Subcutaneous abdominal adipose tissue (tissue), 5 donors: ENCODE measurements around the gene PKD2L1.
A peak's percentile ranks its signal among the peaks of the same experiment; 100 is the strongest.
"Not testable (repeated sequence)": the region's sequence is repeated elsewhere in the genome, so short reads cannot be mapped to it uniquely, and the experiment has no call there.

ENCODE experiments used
- H3K27ac ChIP-seq: one replicate; pipeline ENCODE4 v1.7.0; 2013; ENCODE audit warnings: low read depth, mild to moderate bottlenecking, inconsistent platforms, low read length, moderate library complexity
- H3K27me3 ChIP-seq, 5 donors: one replicate each; pipeline ENCODE4 v1.7.0; 2013; ENCODE audit warnings: low read length in 5 of 5, inconsistent platforms in 1 of 5; ENCODE audit not compliant: control insufficient read depth in 5 of 5, insufficient read depth in 4 of 5
- H3K36me3 ChIP-seq, 5 donors: one replicate each; pipeline ENCODE4 v1.7.0; 2013; ENCODE audit warnings: low read length in 5 of 5; ENCODE audit not compliant: control insufficient read depth in 5 of 5, insufficient read depth in 5 of 5
- H3K4me1 ChIP-seq, 5 donors: one replicate each; pipeline ENCODE4 v1.7.0; 2013; ENCODE audit warnings: low read length in 5 of 5, mild to moderate bottlenecking in 3 of 5, moderate library complexity in 1 of 5; ENCODE audit not compliant: control insufficient read depth in 5 of 5, insufficient read depth in 5 of 5
- H3K4me3 ChIP-seq, 5 donors: one replicate each; pipeline ENCODE4 v1.7.0; 2013; ENCODE audit warnings: low read length in 5 of 5, low read depth in 1 of 5
- H3K9ac ChIP-seq, 5 donors: one replicate each; pipeline ENCODE4 v1.7.0; 2013; ENCODE audit warnings: low read length in 5 of 5, mild to moderate bottlenecking in 4 of 5, moderate library complexity in 3 of 5
- H3K9me3 ChIP-seq, 5 donors: one replicate each; pipeline ENCODE4 v1.7.0; 2013; ENCODE audit warnings: low read length in 5 of 5; ENCODE audit not compliant: control insufficient read depth in 5 of 5
- donor health status: healthy.
- donor health status: healthy.
- donor health status: healthy.
- donor health status: healthy.
- donor health status: healthy.

PKD2L1 gene

GRCh38 chr10:100318207-100318606, 11.8 kb downstream of the PKD2L1 start:
- Histone ChIP-seq H3K4me3 (no peak overlapping the region), H3K36me3 (no peaks in the 10 kb centered on the region), H3K27me3 (peaks cover 0 to 2% (median 0%) of the 10 kb centered on the region in 5 donors), H3K9me3 (no peaks in the 10 kb centered on the region), H3K4me1 (peaks cover 0 to 21% (median 9%) of the 10 kb centered on the region in 5 donors), H3K27ac (no peak overlapping the region), H3K9ac (no peak overlapping the region)

- peak overlapping the region in 1 of 5 donors; percentile 26 for H3K9ac ChIP-seq
- H3K36me3 ChIP-seq, result no peaks in the 10 kb centered on the region
- H3K27ac ChIP-seq, result peak overlapping the region; percentile 71
- H3K4me1 ChIP-seq, result peaks cover 0 to 21% (median 10%) of the 10 kb centered on the region in 5 donors
- H3K27me3 ChIP-seq, result peaks cover 0 to 2% (median 0%) of the 10 kb centered on the region in 5 donors
- no peak overlapping the region for H3K4me3 ChIP-seq
- H3K9me3 ChIP-seq, result no peaks in the 10 kb centered on the region
Observed at GRCh38 chr10:100315615-100316014, 14.4 kb downstream of the PKD2L1 start.

DNA sequence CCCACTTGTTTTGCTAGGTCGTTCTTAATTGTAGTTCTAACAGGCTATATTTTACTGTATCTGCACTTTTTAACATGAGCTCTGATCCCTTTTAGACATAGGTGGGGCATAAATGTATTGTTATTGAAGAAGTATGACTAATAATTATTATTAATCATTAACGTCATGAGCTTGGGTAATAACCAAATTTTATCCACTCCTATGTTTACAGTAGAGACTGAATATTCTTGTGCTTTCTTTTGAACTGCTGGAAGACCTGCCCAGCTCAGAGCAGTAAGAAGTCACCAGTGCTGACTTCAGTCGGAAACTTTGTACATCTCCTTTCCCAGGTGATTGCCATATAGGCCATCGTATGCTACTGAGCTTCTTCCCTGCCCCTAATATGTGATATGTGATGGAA, 18.7 kb downstream of the PKD2L1 start:
- Histone ChIP-seq H3K4me3 (no peak overlapping the region), H3K9me3 (no peaks in the 10 kb centered on the region), H3K27me3 (no peaks in the 10 kb centered on the region), H3K27ac (no peak overlapping the region), H3K4me1 (peaks cover 0 to 35% (median 10%) of the 10 kb centered on the region in 5 donors), H3K9ac (no peak overlapping the region), H3K36me3 (no peaks in the 10 kb centered on the region)

- Histone ChIP-seq H3K27me3 (no peaks in the 10 kb centered on the region), H3K36me3 (no peaks in the 10 kb centered on the region), H3K4me1 (peaks cover 0 to 17% (median 0%) of the 10 kb centered on the region in 5 donors), H3K4me3 (no peak overlapping the region), H3K9ac (no peak overlapping the region), H3K9me3 (no peaks in the 10 kb centered on the region), H3K27ac (no peak overlapping the region)
Observed at GRCh38 chr10:100307684-100308083, 22.3 kb downstream of the PKD2L1 start.

DNA sequence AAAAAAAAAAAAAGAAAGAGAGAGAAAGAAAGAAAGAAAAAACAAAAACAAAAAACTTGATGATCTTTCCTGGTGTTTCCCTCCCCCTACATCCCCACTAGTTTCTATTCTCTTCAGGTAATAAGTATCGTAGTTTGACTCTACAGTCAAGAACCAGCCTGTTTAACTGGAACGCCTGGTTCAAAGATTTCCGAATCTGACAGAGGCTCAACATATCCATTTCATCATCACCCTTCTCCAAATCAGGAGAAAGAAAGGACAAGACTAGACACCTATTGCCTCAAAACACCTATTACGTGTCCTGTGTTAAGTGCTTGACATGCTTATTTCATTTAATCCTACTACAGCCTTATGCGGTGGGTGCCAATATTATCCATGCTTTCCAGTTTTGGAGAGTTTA, 23.2 kb downstream of the PKD2L1 start:
- Histone ChIP-seq H3K9ac (no peak overlapping the region), H3K27me3 (no peaks in the 10 kb centered on the region)

GRCh38 chr10:100304414-100304813, 25.6 kb downstream of the PKD2L1 start:
- H3K4me3 ChIP-seq, result no peak overlapping the region
- no peak overlapping the region for H3K9ac ChIP-seq
- no peak overlapping the region for H3K27ac ChIP-seq
- H3K27me3 ChIP-seq, result no peaks in the 10 kb centered on the region
- H3K36me3 ChIP-seq, result no peaks in the 10 kb centered on the region
- no peaks in the 10 kb centered on the region for H3K9me3 ChIP-seq
- peaks cover 0 to 17% (median 0%) of the 10 kb centered on the region in 5 donors for H3K4me1 ChIP-seq

More for the DNA sequence above, 23.2 kb downstream of the PKD2L1 start:
- Histone ChIP-seq H3K27ac (no peak overlapping the region), H3K9me3 (no peaks in the 10 kb centered on the region), H3K4me1 (peaks cover 0 to 17% (median 0%) of the 10 kb centered on the region in 5 donors), H3K36me3 (no peaks in the 10 kb centered on the region), H3K4me3 (no peak overlapping the region)

DNA sequence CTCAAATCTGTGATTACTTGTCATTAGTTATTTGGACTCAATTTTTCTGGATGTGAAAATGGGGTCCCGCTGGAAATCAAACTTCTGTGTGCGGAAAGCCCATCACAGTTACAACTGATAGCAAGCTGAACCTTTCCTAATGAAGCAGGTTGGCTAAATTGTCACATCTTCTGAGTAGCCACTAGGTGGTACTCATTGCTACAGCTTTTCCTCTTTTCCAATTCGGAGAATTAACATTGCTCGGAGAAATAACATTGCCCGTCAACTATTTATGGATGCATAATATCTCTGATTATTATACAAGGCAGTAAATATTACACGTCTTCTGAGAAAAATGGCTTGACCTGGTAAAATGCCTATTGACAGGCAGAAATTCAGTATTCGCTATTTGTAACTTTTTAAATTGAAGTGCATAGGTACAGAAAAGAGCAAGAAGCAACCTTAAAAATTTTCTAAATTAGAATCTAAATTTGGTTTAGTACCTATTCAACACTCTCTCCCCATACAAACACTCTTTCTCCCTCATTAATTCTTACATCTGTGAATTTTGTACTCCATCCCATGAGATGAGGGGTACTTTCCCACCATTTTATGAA, 26.2 kb downstream of the PKD2L1 start:
- H3K4me3 ChIP-seq, result no peak overlapping the region
- H3K9ac ChIP-seq, result no peak overlapping the region
- H3K27ac ChIP-seq, result no peak overlapping the region
- no peaks in the 10 kb centered on the region for H3K36me3 ChIP-seq
- H3K4me1 ChIP-seq, result peaks cover 0 to 17% (median 0%) of the 10 kb centered on the region in 5 donors
- H3K27me3 ChIP-seq, result no peaks in the 10 kb centered on the region
- no peaks in the 10 kb centered on the region for H3K9me3 ChIP-seq

DNA sequence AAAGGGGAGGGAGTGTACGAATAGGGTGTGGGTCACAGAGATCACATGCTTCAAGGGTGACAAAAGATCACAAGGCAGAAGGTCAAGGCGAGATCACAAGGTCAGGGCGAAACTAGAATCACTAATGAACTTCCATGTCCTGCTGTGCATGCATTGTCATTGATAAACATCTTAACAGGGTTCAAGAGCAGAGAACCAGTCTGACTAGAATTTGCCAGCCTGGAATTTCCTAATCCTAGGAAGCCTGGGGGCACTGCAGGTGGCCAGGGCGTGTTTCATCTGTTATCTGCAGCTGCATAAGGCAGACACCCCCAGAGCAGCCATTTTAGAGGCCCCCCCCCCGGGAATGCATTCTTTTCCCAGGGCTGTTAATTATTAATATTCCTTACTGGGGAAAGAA, 28.9 kb downstream of the PKD2L1 start:
- H3K27me3 ChIP-seq, H3K27ac ChIP-seq, H3K9me3 ChIP-seq: not testable (repeated sequence)

GRCh38 chr10:100297242-100297641, 32.8 kb downstream of the PKD2L1 start:
- Histone ChIP-seq H3K9ac (no peak overlapping the region), H3K4me1 (peaks cover 0 to 7% (median 0%) of the 10 kb centered on the region in 5 donors), H3K27me3 (peaks cover 4 to 10% (median 6%) of the 10 kb centered on the region in 5 donors), H3K9me3 (no peaks in the 10 kb centered on the region), H3K36me3 (no peaks in the 10 kb centered on the region), H3K4me3 (no peak overlapping the region), H3K27ac (no peak overlapping the region)

More for the DNA sequence above, 28.9 kb downstream of the PKD2L1 start:
- not testable (repeated sequence) for H3K36me3 ChIP-seq, H3K4me1 ChIP-seq, H3K4me3 ChIP-seq, H3K9ac ChIP-seq

DNA sequence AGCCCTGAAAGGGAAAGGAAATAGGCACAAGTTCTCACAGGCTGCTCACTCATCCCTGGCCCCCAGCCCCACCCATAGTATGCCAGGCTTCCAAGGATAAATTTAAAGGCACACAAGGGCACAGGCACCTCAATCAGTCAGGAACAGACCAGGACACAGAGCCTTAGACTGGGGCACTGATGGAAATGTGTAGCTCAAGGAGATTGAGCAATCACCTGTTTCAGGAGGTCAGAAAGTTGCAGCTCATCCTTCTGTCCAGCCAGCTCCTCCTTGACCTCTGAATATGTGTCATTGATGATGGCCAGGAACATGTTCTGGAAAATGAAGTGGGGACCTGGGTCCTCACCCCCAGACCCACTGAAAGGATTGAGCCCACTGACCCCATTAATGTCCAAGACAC, 37.0 kb downstream of the PKD2L1 start:
- Histone ChIP-seq H3K4me3 (no peak overlapping the region), H3K27me3 (peaks cover 4 to 10% (median 6%) of the 10 kb centered on the region in 5 donors), H3K4me1 (peaks cover 0 to 19% (median 7%) of the 10 kb centered on the region in 5 donors), H3K36me3 (no peaks in the 10 kb centered on the region), H3K9ac (no peak overlapping the region), H3K9me3 (no peaks in the 10 kb centered on the region), H3K27ac (no peak overlapping the region)
